ENCODE data around the gene CRAMP1.

Gene CRAMP1

DNA sequence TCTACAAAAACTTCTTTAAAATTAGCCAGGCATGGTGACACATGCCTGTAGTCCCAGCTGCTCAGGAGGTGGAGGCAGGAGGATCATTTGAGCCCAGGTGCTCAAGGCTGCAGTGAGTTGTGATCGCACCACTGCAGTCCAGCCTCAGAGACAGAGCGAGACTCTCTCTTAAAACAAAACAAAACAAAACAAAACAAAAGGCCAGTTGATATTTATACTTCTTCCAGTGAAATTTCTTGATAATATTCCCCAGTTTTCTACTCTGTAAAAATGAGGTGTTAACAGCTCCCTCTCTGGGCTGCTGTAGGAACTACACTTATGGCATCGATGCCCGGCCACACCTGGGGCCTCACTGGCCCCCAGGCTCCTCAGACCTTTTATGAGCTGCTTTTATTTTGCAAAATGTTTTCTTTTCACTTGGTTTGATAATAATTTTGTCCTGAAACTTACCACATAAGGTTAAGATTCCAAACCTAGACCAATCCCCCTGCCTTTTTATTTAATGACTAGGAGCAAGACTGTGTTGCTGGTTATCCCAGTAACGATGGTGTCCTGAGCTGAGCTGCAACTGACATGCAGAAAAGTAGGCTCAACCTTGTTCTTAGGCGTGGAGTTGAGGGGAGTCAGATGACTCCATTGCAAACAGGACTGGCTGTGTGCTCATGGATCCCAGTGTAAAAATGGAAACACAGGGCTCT lies 111.4 kb downstream of the CRAMP1 start:
- H3K4me1 ChIP-seq (ENCODE audit: control insufficient read depth, insufficient read depth, low read length) = peaks cover 14% of the 10 kb centered on the region
- DNase-seq (ENCODE audit: low read depth) = peak; percentile 81
- H3K36me3 ChIP-seq (ENCODE audit: control insufficient read depth, insufficient read depth, low read length, severe bottlenecking) = peaks cover 21% of the 10 kb centered on the region
- no peak overlapping the region for H3K9ac ChIP-seq (ENCODE audit: low read length)
- no peaks in the 10 kb centered on the region for H3K27me3 ChIP-seq (replicated peaks; ENCODE audit: control insufficient read depth, insufficient read depth, low read length)
- H3K9me3 ChIP-seq (ENCODE audit: control insufficient read depth, low read length) = no peaks in the 10 kb centered on the region
- H3K4me3 ChIP-seq (ENCODE audit: low read length) = no peak overlapping the region

DNA sequence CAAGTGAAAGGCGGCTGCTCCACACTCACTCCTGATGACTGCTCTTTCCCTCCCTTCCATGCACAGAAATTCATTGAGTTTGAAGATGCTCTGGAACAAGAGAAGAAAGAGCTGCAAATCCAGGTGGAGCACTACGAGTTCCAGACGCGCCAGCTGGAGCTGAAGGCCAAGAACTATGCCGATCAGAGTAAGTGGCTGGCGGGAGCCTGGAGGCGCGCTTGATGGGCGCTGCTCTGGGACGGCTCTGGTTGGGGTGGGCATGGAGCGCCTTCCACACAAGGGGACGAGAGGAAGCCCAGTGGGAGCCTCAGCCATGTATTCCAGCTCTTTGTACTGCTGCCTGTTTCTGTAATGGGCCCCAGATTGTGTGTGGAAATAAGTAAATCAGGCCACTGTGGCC lies 112.3 kb downstream of the CRAMP1 start:
- no peaks in the 10 kb centered on the region for H3K27me3 ChIP-seq (replicated peaks; ENCODE audit: control insufficient read depth, insufficient read depth, low read length)

GRCh38 chr16:1726661-1727502 lies 114.7 kb downstream of the CRAMP1 start:
- H3K9ac ChIP-seq (ENCODE audit: low read length) = no peak overlapping the region
- no peaks in the 10 kb centered on the region for H3K27me3 ChIP-seq (replicated peaks; ENCODE audit: control insufficient read depth, insufficient read depth, low read length)
- no peaks in the 10 kb centered on the region for H3K9me3 ChIP-seq (ENCODE audit: control insufficient read depth, low read length)
- DNase-seq (ENCODE audit: low read depth) = no peak
- H3K4me3 ChIP-seq (ENCODE audit: low read length) = no peak overlapping the region
- H3K36me3 ChIP-seq (ENCODE audit: control insufficient read depth, insufficient read depth, low read length, severe bottlenecking) = peaks cover 33% of the 10 kb centered on the region
- H3K4me1 ChIP-seq (ENCODE audit: control insufficient read depth, insufficient read depth, low read length) = peaks cover 11% of the 10 kb centered on the region

More for the DNA sequence above, 112.3 kb downstream of the CRAMP1 start:
- Histone ChIP-seq H3K36me3 (ENCODE audit: control insufficient read depth, insufficient read depth, low read length, severe bottlenecking) (peaks cover 30% of the 10 kb centered on the region), H3K4me3 (ENCODE audit: low read length) (no peak overlapping the region), H3K4me1 (ENCODE audit: control insufficient read depth, insufficient read depth, low read length) (peaks cover 14% of the 10 kb centered on the region), H3K9ac (ENCODE audit: low read length) (no peak overlapping the region), H3K9me3 (ENCODE audit: control insufficient read depth, low read length) (no peaks in the 10 kb centered on the region)
- no peak for DNase-seq (ENCODE audit: low read depth)
